Type B pancreatic cell (in vitro differentiated cells): ENCODE data around the gene SPTBN4. TPM values are rescaled to one million over a fixed set of nuclear protein-coding genes. Genes with fewer than 3 reads are reported as not detected.

Experiments used
- DNase-seq: peaks from one replicate; pipeline ENCODE4 v3.0.0; 2021; ENCODE audit warnings: mixed read lengths; ENCODE audit not compliant: unreplicated experiment; ENCODE audit errors: extremely low spot score
- H3K27ac Mint-ChIP-seq: 2 replicates; pipeline ENCODE4 v1.8.0; 2021; ENCODE audit warnings: mild to moderate bottlenecking, mixed read lengths
- H3K27me3 Mint-ChIP-seq: 2 replicates; pipeline ENCODE4 v1.8.0; 2021; ENCODE audit warnings: mixed read lengths
- H3K36me3 Mint-ChIP-seq: 2 replicates; pipeline ENCODE4 v1.8.0; 2021; ENCODE audit warnings: mixed read lengths
- H3K4me1 Mint-ChIP-seq: one replicate; pipeline ENCODE4 v1.8.0; 2021; ENCODE audit warnings: mixed read lengths; ENCODE audit not compliant: unreplicated experiment
- H3K4me3 Mint-ChIP-seq: 2 replicates; pipeline ENCODE4 v1.8.0; 2021; ENCODE audit warnings: mild to moderate bottlenecking, mixed read lengths
- H3K9me3 Mint-ChIP-seq: 2 replicates; pipeline ENCODE4 v1.8.0; 2021; ENCODE audit warnings: mixed read lengths
- CTCF ChIP-seq: fragments of 200-600 bp; sonication (generic); conservative IDR thresholded peaks from 2 replicates; pipeline ENCODE4 v1.5.0; 2021; ENCODE audit warnings: antibody characterized with exemption, mild to moderate bottlenecking
- total RNA-seq: library from RNA; stranded (reverse); gene quantifications from 2 replicates; pipeline ENCODE4 v1.2.1, GENCODE V29; 2021; ENCODE audit warnings: low replicate concordance

SPTBN4 gene
- total RNA-seq, 1 donor from 2014 or later = 2.6 TPM

DNA sequence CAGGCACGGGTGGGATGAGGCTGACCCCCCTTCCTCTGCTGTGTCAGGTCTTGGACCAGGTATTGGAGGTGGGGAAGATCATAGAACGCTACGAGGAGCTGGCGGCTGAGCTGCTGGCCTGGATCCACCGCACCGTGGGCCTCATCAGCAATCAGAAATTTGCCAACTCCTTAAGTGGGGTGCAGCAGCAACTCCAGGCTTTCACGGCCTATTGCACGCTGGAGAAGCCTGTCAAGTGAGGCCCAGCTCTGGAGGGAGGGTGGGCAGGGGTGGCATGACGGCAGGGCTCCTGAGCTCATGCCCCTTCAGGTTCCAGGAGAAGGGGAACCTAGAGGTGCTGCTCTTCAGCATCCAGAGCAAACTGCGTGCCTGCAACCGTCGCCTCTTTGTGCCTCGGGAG is 35.3 kb downstream of the SPTBN4 start:
- Mint-ChIP-seq H3K4me3 (no peak overlapping the region), H3K4me1 (peaks cover 6% of the 10 kb centered on the region), H3K27ac (no peak overlapping the region), H3K36me3 (no peaks in the 10 kb centered on the region), H3K27me3 (peaks cover 34% of the 10 kb centered on the region), H3K9me3 (no peaks in the 10 kb centered on the region)
- TF ChIP-seq CTCF = no peak
- no peak for DNase-seq

- peak overlapping the region; percentile 64 for H3K27ac Mint-ChIP-seq
- no peaks in the 10 kb centered on the region for H3K9me3 Mint-ChIP-seq
- TF ChIP-seq CTCF = peak; percentile 38
- peaks cover 39% of the 10 kb centered on the region for H3K27me3 Mint-ChIP-seq
- peak overlapping the region; percentile 31 for H3K4me3 Mint-ChIP-seq
- DNase-seq = no peak
- peaks cover 6% of the 10 kb centered on the region for H3K4me1 Mint-ChIP-seq
- no peaks in the 10 kb centered on the region for H3K36me3 Mint-ChIP-seq
Observed at GRCh38 chr19:40502647-40503319, 36.0 kb downstream of the SPTBN4 start.

DNA sequence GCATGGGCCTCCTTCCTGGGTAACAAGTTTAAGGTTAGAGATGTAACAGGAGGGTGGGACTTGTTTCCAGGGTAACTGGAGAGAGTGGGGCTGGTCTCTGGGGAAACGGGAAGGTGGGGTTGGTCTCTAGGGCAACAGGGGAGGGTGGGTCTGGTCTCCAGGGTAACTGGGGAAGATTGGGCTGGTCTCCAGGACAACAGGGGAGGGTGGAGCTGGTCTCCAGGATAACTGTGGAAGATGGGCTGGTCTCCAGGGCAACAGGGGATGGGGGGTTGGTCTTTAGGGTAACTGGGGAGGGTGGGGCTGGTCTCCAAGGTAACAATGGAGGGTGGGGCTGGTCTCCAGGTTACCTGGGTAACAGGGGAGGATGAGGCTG is 36.5 kb downstream of the SPTBN4 start:
- H3K27me3 Mint-ChIP-seq = peaks cover 42% of the 10 kb centered on the region
- no peak overlapping the region for H3K4me3 Mint-ChIP-seq
- no peaks in the 10 kb centered on the region for H3K36me3 Mint-ChIP-seq
- peaks cover 6% of the 10 kb centered on the region for H3K4me1 Mint-ChIP-seq
- DNase-seq = no peak
- peak overlapping the region; percentile 64 for H3K27ac Mint-ChIP-seq
- no peaks in the 10 kb centered on the region for H3K9me3 Mint-ChIP-seq
- TF ChIP-seq CTCF = no peak

- Mint-ChIP-seq H3K36me3 (no peaks in the 10 kb centered on the region), H3K27me3 (peaks cover 60% of the 10 kb centered on the region), H3K27ac (no peak overlapping the region), H3K4me1 (peaks cover 6% of the 10 kb centered on the region), H3K4me3 (no peak overlapping the region), H3K9me3 (no peaks in the 10 kb centered on the region)
- DNase-seq = no peak
- no peak for TF ChIP-seq CTCF
Observed at GRCh38 chr19:40506099-40506498, 39.3 kb downstream of the SPTBN4 start.

GRCh38 chr19:40507892-40508291 is 41.1 kb downstream of the SPTBN4 start:
- H3K4me3 Mint-ChIP-seq = no peak overlapping the region
- H3K36me3 Mint-ChIP-seq = no peaks in the 10 kb centered on the region
- peaks cover 3% of the 10 kb centered on the region for H3K4me1 Mint-ChIP-seq
- TF ChIP-seq CTCF = no peak
- peaks cover 68% of the 10 kb centered on the region for H3K27me3 Mint-ChIP-seq
- no peak overlapping the region for H3K27ac Mint-ChIP-seq
- DNase-seq = no peak
- no peaks in the 10 kb centered on the region for H3K9me3 Mint-ChIP-seq
